Stimulated activated CD8-positive, alpha-beta memory T cell treated with anti-CD3 and anti-CD28 coated beads, Interleukin-4, amount 100 ng/mL, for 24 hours (primary cell): ENCODE data around the gene ABI3.
A peak's percentile ranks its signal among the peaks of the same experiment; 100 is the strongest.
"Not testable (repeated sequence)": the region's sequence is repeated elsewhere in the genome, so short reads cannot be mapped to it uniquely, and the experiment has no call there.

Source experiments
- DNase-seq: peaks from one replicate; pipeline ENCODE4 v3.0.0-alpha.2; 2020; ENCODE audit warnings: low read depth

Gene ABI3

DNA sequence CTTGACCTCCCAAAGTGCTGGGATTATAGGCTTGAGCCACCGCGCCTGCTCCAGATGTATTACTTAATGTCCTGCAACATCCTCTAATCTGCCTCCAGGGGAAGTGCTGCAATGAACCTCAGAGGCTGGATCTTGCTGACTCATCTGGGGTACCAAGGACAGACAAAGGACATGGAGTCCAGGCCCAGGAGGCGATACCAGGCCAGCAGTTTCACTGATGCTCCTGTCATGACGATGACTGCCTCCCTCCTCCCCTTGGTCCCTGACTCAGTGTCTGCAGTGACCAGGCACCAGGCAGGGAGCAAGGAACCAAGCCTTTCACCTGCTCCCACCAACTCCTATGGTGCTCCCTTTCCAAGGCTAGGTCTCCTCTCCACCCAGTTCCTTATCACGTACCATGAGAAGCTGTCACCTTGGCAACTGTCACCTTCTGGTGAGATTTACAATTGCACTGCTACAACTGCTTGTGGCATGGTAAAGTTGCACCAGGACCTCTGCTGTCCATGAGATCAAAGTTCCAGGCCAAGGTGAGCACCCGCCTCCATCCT, 41.7 kb downstream of the ABI3 start:
- DNase-seq: no peak

DNA sequence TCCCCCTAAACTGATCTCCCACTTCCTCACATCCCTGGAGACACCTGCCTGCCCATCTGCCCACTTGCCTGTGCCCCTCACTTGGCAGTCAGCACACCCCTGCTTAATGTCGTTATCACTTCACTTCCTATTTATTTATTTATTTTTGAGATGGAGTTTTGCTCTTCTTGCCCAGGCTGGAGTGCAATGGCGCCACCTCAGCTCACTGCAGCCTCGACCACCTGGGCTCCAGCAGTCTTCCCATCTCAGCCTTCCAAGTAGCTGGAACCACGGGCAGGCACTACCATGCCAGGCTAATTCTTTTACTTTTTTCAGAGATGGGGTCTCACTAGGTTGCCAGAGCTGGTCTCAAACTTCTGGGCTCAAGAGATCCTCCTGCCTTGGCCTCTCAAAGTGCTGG, 43.6 kb downstream of the ABI3 start:
- DNase-seq: no peak

DNA sequence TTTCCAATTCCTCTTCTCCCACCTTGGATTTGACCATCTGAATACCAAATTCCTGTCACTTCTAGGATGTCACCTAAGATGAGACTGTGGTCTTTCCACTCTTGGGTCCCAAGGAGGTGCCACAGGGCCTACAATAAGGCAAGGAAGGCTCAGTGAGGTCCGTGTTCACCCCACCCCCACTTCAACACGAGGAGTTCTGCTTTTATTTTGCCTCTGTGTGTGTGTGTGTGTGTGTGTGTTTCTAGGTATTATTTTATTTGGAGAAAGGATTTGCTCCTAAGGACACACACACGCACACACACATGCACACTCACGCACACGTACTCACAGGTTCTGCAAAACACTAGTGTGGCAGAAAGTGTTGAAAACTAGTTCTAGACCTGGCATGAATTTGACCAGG, 44.6 kb downstream of the ABI3 start:
- DNase-seq: no peak

GRCh38 chr17:49258394-49258793, 47.9 kb downstream of the ABI3 start:
- DNase-seq: no peak

- DNase-seq: no peak
Measured at GRCh38 chr17:49259663-49260010, 49.1 kb downstream of the ABI3 start.

DNA sequence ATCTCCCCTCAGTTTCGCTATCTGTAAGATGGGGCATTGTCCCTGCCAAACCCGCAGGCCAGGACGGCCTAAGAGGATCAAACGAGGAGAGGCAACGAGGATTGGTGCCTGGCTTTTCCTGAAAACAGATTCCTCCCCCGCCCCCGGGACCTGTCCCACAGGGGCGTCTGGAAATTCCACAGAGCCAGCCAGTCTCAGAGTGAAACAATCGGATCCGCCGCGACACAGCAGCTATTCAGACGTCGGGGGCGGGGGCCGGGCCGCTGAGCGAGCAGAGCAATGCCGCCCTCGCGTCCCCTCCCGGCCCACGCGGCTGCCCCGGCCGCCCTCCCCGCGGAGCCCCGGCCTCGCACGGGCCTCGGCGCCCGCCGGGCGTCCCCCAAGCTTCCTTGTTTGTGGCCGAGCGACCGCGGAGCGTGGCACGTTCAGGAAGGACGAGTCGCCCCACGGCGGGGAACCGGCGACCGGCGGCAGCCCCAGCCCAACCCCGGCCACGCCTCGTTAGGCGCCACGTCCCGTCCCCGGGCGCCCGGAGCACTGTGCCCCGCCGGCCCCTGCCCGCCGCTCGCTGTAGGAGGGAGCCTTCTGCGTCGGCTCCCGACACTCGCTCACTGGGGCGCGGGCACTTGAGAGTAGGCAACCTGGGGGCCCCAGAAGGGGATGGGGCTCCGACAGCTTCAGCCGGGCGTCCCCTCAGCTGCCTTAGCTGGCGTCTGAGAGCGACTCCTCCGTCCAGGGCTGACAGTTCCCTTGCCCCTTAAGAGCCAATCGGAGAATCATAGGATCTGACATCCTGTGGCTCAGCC, 49.7 kb downstream of the ABI3 start:
- DNase-seq: peak; percentile 47

GRCh38 chr17:49260817-49261291, 50.3 kb downstream of the ABI3 start:
- DNase-seq: peak; percentile 11

DNA sequence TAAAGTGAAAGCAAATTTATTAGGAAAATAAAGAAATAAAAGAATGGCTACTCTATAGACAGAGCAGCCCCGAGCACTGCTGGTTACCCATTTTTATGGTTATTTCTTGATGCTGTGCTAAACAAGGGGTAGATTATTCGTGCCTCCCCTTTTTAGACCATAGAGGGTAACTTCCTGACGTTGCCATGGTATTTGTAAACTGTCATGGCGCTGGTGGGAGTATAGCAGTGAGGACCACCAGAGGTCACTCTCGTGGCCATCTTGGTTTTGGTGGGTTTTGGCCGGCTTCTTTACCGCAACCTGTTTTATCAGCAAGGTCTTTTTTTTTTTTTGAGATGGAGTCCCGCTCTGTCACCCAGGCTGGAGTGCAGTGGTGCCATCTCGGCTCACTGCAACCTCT, 51.0 kb downstream of the ABI3 start:
- DNase-seq: not testable (repeated sequence)

DNA sequence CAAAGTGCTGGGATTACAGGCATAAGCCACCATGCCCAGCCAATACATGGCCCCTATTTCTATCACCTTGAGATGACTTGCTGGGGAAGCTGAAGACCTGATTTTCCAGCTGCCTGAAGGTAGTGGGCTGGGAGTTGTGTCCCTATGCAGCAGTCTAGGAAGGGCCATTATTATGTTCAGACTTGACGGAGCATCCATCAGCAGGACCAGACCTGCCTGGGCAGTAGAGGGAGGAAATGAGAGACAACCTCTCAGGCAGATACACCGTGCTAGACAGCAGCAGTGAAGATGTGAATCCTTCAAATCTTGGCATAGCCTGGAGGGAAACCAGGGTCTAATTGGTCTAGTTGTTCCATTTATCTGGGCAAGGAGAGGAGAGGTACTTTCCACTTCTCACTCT, 55.7 kb downstream of the ABI3 start:
- DNase-seq: no peak

- no peak for DNase-seq
Measured at GRCh38 chr17:49267912-49268311, 57.4 kb downstream of the ABI3 start.

GRCh38 chr17:49269356-49269755, 58.8 kb downstream of the ABI3 start:
- no peak for DNase-seq
